HG02973 (cell line): ENCODE data around the gene NBEAL1.
"Not testable (repeated sequence)": the region's sequence is repeated elsewhere in the genome, so short reads cannot be mapped to it uniquely, and the experiment has no call there.

Experiments
- ATAC-seq: cut with Tn5 transposase; IDR thresholded peaks from one replicate; pipeline ENCODE4 v1.9.1; 2021; ENCODE audit warnings: moderate library complexity; ENCODE audit not compliant: unreplicated experiment

The NBEAL1 gene

GRCh38 chr2:203105996-203106395, 91.3 kb downstream of the NBEAL1 start:
- no peak for ATAC-seq

- ATAC-seq, result not testable (repeated sequence)
These were observed 95.8 kb downstream of the NBEAL1 start for GRCh38 chr2:203110496-203110895.

- ATAC-seq, result no peak
These were observed 97.7 kb downstream of the NBEAL1 start for GRCh38 chr2:203112342-203112741.

- not testable (repeated sequence) for ATAC-seq
These were observed 100.6 kb downstream of the NBEAL1 start for GRCh38 chr2:203115201-203115700.

GRCh38 chr2:203122317-203122986, 107.8 kb downstream of the NBEAL1 start:
- ATAC-seq, result no peak

GRCh38 chr2:203126996-203127395, 112.3 kb downstream of the NBEAL1 start:
- no peak for ATAC-seq

- no peak for ATAC-seq
These were observed 120.4 kb downstream of the NBEAL1 start for GRCh38 chr2:203135105-203135504.

GRCh38 chr2:203143391-203143790, 128.7 kb downstream of the NBEAL1 start:
- no peak for ATAC-seq

GRCh38 chr2:203149194-203149593, 134.5 kb downstream of the NBEAL1 start:
- ATAC-seq, result no peak

GRCh38 chr2:203155406-203155805, 140.7 kb downstream of the NBEAL1 start:
- no peak for ATAC-seq

- ATAC-seq, result not testable (repeated sequence)
These were observed 148.0 kb downstream of the NBEAL1 start for GRCh38 chr2:203162722-203163121.

GRCh38 chr2:203164311-203164935, 149.7 kb downstream of the NBEAL1 start:
- ATAC-seq, result no peak

GRCh38 chr2:203167751-203168150, 153.1 kb downstream of the NBEAL1 start:
- ATAC-seq, result no peak

GRCh38 chr2:203170502-203170901, 155.8 kb downstream of the NBEAL1 start:
- no peak for ATAC-seq

- ATAC-seq, result no peak
These were observed 160.7 kb downstream of the NBEAL1 start for GRCh38 chr2:203175371-203175770.

- ATAC-seq, result no peak
These were observed 162.7 kb downstream of the NBEAL1 start for GRCh38 chr2:203177361-203177760.

- no peak for ATAC-seq
These were observed 171.2 kb downstream of the NBEAL1 start for GRCh38 chr2:203185864-203186263.

GRCh38 chr2:203190547-203190946, 175.9 kb downstream of the NBEAL1 start:
- not testable (repeated sequence) for ATAC-seq

- ATAC-seq, result not testable (repeated sequence)
These were observed 176.4 kb downstream of the NBEAL1 start for GRCh38 chr2:203191026-203191425.

GRCh38 chr2:203191961-203192360, 177.3 kb downstream of the NBEAL1 start:
- ATAC-seq, result no peak

- no peak for ATAC-seq
These were observed 180.8 kb downstream of the NBEAL1 start for GRCh38 chr2:203195331-203196036.

GRCh38 chr2:203200866-203201265, 186.2 kb downstream of the NBEAL1 start:
- no peak for ATAC-seq
